Measurements from ENCODE around the gene RPRD2.

RPRD2 gene

DNA sequence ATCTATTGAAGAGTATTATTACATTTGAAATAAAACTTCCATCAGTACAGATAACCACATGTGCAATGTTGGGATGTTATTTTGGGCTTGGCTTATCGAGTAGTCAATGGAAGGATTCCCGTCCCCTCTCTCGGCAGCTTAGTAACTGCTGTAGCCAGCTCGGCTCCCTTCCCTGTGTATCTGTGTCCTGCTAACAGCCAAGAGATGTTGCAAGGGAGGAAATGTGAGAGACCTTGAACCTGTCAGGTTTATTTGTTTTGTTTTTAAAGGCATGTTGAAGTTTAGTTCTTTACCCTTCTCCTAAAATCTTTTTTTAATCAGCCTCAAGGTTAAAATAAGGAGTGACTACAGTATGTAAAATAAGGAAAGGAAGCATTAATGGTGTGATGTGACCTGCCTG is 109.7 kb downstream of the RPRD2 start:
- DNase-seq = no peak

DNA sequence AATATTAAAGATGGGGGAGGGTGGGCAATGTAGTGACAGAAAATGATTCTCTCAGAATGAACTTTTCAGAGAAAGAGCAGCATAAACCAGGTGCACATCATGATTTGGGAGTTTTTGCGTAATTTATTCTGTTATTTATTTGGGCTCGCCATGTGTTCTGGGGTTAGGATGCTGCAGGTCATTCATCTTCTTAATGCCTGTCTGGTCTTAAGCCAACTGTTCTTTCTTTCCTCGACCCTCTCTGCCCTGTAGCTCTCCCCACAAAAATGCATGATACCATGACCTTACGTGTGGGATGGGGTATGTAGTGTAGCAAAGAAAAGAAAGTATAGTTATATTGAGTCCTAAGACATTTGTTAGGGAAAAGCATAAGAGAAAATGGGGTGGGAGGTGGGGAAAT is 110.9 kb downstream of the RPRD2 start:
- DNase-seq = no peak

- no peak for DNase-seq
Measured at GRCh38 chr1:150476754-150477153, 112.8 kb downstream of the RPRD2 start.

DNA sequence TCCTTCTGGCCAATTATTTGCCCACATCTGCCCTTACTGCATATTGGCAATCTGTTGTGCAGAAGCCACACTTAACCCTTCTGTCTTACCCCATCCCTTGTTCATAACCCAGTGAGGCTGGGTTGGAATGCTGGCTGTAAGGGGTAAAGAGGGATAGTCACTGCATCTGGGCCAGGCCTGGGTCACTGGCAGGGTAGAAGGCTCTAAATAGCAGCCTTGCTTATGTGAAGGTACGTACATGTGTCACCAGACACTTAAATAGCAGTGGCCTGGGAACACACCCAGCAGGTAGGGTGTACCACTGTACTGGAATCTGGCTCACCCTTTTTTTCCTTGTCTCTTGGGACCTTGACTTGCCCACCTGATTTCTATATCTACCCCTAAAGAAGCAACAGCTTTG is 113.4 kb downstream of the RPRD2 start:
- no peak for DNase-seq

DNA sequence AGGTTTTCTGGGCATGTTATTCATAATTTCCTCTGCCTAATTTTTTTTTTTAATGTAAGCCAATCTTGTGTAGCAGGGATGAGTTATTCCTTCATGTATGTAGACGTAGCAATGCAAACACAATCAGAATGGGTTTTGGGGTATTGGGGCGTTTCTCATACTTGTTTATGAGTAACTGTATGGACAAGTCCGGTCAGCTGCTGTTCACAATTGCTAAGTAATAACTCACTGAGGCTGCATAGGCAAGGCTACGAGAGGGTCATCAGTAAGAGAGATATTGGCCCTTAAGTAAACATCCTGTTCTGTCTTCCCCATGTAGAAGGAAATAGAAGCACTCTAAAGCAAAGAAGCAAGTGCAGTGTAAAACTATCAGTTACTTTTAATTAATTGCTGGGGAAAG is 113.8 kb downstream of the RPRD2 start:
- DNase-seq = peak; percentile 50

DNA sequence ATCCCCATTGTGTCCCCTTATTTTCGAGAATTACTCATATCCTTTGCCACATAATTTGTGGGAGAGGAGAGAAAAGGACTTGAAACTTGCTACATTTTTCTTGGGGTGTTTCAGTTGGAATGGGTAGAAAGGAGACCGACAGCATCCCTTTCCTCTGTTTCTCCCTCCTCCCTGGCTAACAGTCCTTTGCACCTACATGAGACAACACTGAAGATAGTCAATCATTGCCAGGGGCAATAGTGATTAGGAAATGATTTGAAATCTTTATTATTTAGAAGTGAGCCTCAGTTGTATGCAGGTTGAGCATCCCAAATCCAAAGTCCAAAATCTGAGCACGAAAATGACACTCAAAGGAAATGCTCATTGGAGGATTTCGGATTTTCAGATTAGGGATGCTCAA is 115.4 kb downstream of the RPRD2 start:
- DNase-seq = no peak

DNA sequence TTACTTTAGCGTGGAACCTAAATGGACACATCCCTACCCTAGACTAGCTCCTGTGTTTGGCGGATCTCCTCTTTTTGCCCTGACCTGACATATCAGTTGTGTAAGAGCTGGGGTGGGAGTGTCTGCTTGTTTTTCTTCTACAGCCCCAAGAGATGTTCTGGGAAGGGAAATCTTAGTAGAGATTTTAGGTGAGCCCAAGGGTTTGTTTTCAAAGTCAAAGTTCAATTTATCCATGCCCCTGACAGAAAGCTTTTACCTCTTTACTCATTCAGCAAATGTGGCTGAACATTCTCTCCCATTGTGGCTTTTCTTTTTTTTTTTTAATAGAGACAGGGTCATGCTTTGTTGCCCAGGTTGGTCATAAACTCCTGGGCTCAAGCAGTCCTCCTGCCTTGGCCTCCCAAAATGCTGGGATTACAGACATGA is 116.0 kb downstream of the RPRD2 start:
- no peak for DNase-seq

- DNase-seq = no peak
Measured at GRCh38 chr1:150484431-150484830, 120.5 kb downstream of the RPRD2 start.

DNA sequence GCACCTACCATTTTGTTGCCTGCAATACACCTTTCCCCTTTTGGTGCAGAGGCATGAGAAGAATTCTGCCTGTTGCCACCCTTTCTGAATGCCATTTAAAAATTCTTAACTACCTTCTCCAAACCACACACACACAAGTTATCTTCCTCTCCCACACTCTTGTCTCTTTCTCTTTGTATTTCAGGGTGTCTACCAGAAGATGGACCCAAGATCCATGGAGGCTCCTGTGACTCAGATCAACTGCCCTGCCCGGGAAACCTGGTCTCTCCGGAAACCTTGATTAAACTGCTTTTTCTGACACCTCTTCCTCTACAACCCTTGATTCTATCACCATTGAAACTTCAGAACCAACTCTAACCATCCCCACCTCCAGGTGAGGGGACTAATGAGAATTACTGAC is 120.9 kb downstream of the RPRD2 start:
- no peak for DNase-seq

- peak; percentile 99 for DNase-seq
Measured at GRCh38 chr1:150486966-150487762, 123.2 kb downstream of the RPRD2 start, which contains the start of gene TARS2. Gene TARS2, plus strand, starts transcription at chr1:150487419. Its CDS starts 32 bp downstream, at chr1:150487451.

- DNase-seq = no peak
Measured at GRCh38 chr1:150487763-150488115, 123.8 kb downstream of the RPRD2 start.

- DNase-seq = no peak
Measured at GRCh38 chr1:150493175-150493574, 129.2 kb downstream of the RPRD2 start.

DNA sequence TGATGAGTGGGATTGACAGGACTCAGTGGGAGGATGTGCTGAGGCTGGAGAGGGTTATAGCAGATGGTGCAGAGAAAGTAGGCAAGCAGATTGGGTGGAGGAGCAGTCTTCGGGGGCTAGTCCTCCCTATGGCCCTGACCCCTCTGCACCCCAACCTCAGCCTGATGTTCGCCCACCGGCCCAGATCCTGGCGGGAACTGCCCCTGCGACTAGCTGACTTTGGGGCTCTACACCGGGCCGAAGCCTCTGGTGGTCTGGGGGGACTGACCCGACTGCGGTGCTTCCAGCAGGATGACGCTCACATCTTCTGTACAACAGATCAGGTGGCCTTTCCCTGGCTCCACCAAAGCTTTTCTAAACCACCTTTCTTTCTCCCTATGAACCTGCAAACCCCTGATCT is 134.4 kb downstream of the RPRD2 start:
- DNase-seq = no peak

- DNase-seq = no peak
Measured at GRCh38 chr1:150505431-150505830, 141.5 kb downstream of the RPRD2 start.

- no peak for DNase-seq
Measured at GRCh38 chr1:150507912-150508864, 144.2 kb downstream of the RPRD2 start, which contains the start of gene ECM1. Gene ECM1, plus strand, starts transcription at chr1:150508109. Its CDS starts 101 bp downstream, at chr1:150508210.

DNA sequence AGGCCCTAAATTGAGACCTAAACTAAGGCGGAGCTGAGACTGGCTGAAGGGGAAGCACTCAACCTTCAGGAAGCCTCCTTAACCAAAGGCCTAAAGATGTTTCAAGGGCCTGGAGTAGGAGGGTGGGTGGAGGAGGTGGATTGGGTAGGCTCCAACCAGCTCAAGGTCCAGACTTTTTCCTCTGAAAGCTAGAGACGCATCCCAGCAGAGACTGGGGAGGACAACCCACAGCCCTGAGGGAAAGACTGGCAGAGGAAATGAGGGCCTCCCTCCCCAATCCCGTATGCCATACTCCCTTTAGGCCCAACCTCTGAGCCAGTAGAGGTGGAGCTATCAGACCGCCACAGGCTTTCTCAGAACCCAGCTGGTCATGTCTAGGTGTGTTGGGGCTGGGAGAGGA is 145.0 kb downstream of the RPRD2 start:
- DNase-seq = no peak

GRCh38 chr1:150511551-150511950 is 147.6 kb downstream of the RPRD2 start:
- peak; percentile 78 for DNase-seq

GRCh38 chr1:150511985-150512660 is 148.2 kb downstream of the RPRD2 start:
- DNase-seq = no peak

- DNase-seq = no peak
Measured at GRCh38 chr1:150512846-150513245, 148.9 kb downstream of the RPRD2 start.

DNA sequence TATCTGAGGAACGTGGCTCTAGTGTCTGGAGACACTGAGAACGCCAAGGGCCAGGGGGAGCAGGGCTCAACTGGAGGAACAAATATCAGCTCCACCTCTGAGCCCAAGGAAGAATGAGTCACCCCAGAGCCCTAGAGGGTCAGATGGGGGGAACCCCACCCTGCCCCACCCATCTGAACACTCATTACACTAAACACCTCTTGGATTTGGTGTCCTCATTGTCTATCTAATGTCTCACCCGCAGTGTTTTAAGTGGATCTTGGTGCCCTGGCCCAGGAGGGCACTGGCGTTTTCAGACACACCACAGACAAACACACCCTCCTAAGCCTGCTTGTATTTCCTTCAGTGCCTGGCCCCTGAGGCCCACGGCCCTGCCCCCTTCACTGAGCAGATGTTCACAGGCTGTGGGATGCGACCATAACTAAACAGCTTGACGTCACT is 149.4 kb downstream of the RPRD2 start:
- DNase-seq = no peak

GRCh38 chr1:150514260-150514659 is 150.3 kb downstream of the RPRD2 start:
- DNase-seq = no peak

GRCh38 chr1:150514913-150515327 is 151.0 kb downstream of the RPRD2 start:
- DNase-seq = no peak
